ENCODE data around the gene TMEM185B.

TMEM185B gene

GRCh38 chr2:120230515-120231471 lies 7.6 kb upstream of the TMEM185B start:
- DNase-seq: no peak

- DNase-seq: no peak
Measured at GRCh38 chr2:120229341-120229740, 6.1 kb upstream of the TMEM185B start.

GRCh38 chr2:120228503-120228902 lies 5.3 kb upstream of the TMEM185B start:
- DNase-seq: no peak

- DNase-seq: no peak
Measured at GRCh38 chr2:120227111-120227991, 4.2 kb upstream of the TMEM185B start.

- no peak for DNase-seq
Measured at GRCh38 chr2:120226316-120226715, 3.1 kb upstream of the TMEM185B start.

- DNase-seq: no peak
Measured at GRCh38 chr2:120225549-120226065, 2.4 kb upstream of the TMEM185B start.

- DNase-seq: no peak
Measured at GRCh38 chr2:120224735-120225548, 1.7 kb upstream of the TMEM185B start.

- DNase-seq: no peak
Measured at GRCh38 chr2:120224256-120224655, 1.1 kb upstream of the TMEM185B start.

GRCh38 chr2:120222186-120223033 lies 790 bp downstream of the TMEM185B start:
- DNase-seq: no peak

- DNase-seq: no peak
Measured at GRCh38 chr2:120221616-120222015, 1.6 kb downstream of the TMEM185B start.

- no peak for DNase-seq
Measured at GRCh38 chr2:120220756-120221155, 2.4 kb downstream of the TMEM185B start.

- DNase-seq: no peak
Measured at GRCh38 chr2:120219766-120220165, 3.4 kb downstream of the TMEM185B start.

- no peak for DNase-seq
Measured at GRCh38 chr2:120219291-120219690, 3.9 kb downstream of the TMEM185B start.

- no peak for DNase-seq
Measured at GRCh38 chr2:120218181-120218580, 5.0 kb downstream of the TMEM185B start.

GRCh38 chr2:120210270-120210693 lies 12.9 kb downstream of the TMEM185B start:
- DNase-seq: peak; percentile 28

- DNase-seq: no peak
Measured at GRCh38 chr2:120209427-120210269, 13.6 kb downstream of the TMEM185B start.

GRCh38 chr2:120208381-120209353 lies 14.5 kb downstream of the TMEM185B start:
- no peak for DNase-seq

- peak; percentile 42 for DNase-seq
Measured at GRCh38 chr2:120206022-120206581, 17.1 kb downstream of the TMEM185B start.

Measured in CD4-positive, alpha-beta T cell treated with Interleukin-12 subunit alpha and Interleukin-12 subunit beta, for 1 hour (primary cell).